BLaER1 treated with 17β-estradiol and CSF1 and Interleukin-3, amounts not matched to agents 10 nM and 100 nM (cell line): ENCODE data around the gene PITPNM1.

Source experiments
- H3K27ac ChIP-seq, 11 experiments: shearing (Covaris generic); formaldehyde crosslinking; 2 replicates each; pipeline ENCODE4 v1.8.1; 2022
- H3K27me3 ChIP-seq, 11 experiments: shearing (Covaris generic); formaldehyde crosslinking; 2 replicates each; pipeline ENCODE4 v1.8.1; 2022
- H3K36me3 ChIP-seq, 11 experiments: shearing (Covaris generic); formaldehyde crosslinking; 2 replicates each; pipeline ENCODE4 v1.8.1; 2022
- H3K4me1 ChIP-seq, 10 experiments: shearing (Covaris generic); formaldehyde crosslinking; 2 replicates each; pipeline ENCODE4 v1.8.1; 2022
- H3K4me2 ChIP-seq, 11 experiments: shearing (Covaris generic); formaldehyde crosslinking; 2 replicates each; pipeline ENCODE4 v1.8.1; 2022
- H3K4me3 ChIP-seq, 10 experiments: shearing (Covaris generic); formaldehyde crosslinking; 2 replicates each; pipeline ENCODE4 v1.8.1; 2022
- H3K9ac ChIP-seq, 11 experiments: shearing (Covaris generic); formaldehyde crosslinking; 2 replicates each; pipeline ENCODE4 v1.8.1; 2022
- H3K9me3 ChIP-seq, 11 experiments: shearing (Covaris generic); formaldehyde crosslinking; replicated peaks in 1 of 11; 2 replicates each; pipeline ENCODE4 v1.8.1; 2022
- H4K20me1 ChIP-seq, 11 experiments: shearing (Covaris generic); formaldehyde crosslinking; 2 replicates each; pipeline ENCODE4 v1.8.1; 2022
- Cebpa-rat ChIP-seq, 11 experiments: shearing (Covaris generic); IDR thresholded peaks; 2 replicates each; pipeline ENCODE4 v1.8.1; 2022

Gene PITPNM1

GRCh38 chr11:67451658-67451976, 53.5 kb downstream of the PITPNM1 start:
- H3K27me3 ChIP-seq: no peaks in the 10 kb centered on the region
- peak overlapping the region in 2 of 11 experiments; percentile 16 to 41; a peak in 1 of 22 replicates for H3K27ac ChIP-seq
- H3K9me3 ChIP-seq: no peaks in the 10 kb centered on the region
- H3K9ac ChIP-seq: peak overlapping the region in 6 of 11 experiments; percentile 3 to 65 (median 38); a peak in 5 of 22 replicates
- no peak for TF ChIP-seq Cebpa-rat (IDR thresholded peaks at IDR 0.05)
- H3K4me1 ChIP-seq: peaks cover 29 to 64% (median 45%) of the 10 kb centered on the region in 10 experiments
- H3K4me3 ChIP-seq: no peak overlapping the region
- H4K20me1 ChIP-seq: no peaks in the 10 kb centered on the region; a peak in 1 of 22 replicates
- no peaks in the 10 kb centered on the region for H3K36me3 ChIP-seq
- peak overlapping the region in 7 of 11 experiments; percentile 3 to 92 (median 9); a peak in 8 of 22 replicates for H3K4me2 ChIP-seq

GRCh38 chr11:67450796-67451657, 54.1 kb downstream of the PITPNM1 start:
- TF ChIP-seq Cebpa-rat (IDR thresholded peaks at IDR 0.05): no peak
- H3K4me2 ChIP-seq: peak overlapping the region in 9 of 11 experiments; percentile 3 to 92 (median 10); a peak in 12 of 22 replicates
- no peak overlapping the region for H3K4me3 ChIP-seq
- H4K20me1 ChIP-seq: no peaks in the 10 kb centered on the region; a peak in 1 of 22 replicates
- H3K9me3 ChIP-seq: no peaks in the 10 kb centered on the region
- no peaks in the 10 kb centered on the region for H3K27me3 ChIP-seq
- H3K27ac ChIP-seq: peak overlapping the region in 3 of 11 experiments; percentile 16 to 41 (median 18); a peak in 3 of 22 replicates
- peak overlapping the region in 5 of 11 experiments; percentile 21 to 65 (median 38); a peak in 8 of 22 replicates for H3K9ac ChIP-seq
- H3K36me3 ChIP-seq: no peaks in the 10 kb centered on the region
- peaks cover 35 to 69% (median 51%) of the 10 kb centered on the region in 10 experiments for H3K4me1 ChIP-seq

- Histone ChIP-seq H3K27ac (0 out of 22 replicates have a peak overlapping the region, but pooled peaks of 2 of the 11 experiments have one; percentile 2 to 17), H3K4me2 (peak overlapping the region in 9 of 11 experiments; percentile 11 to 92 (median 53); a peak in 14 of 22 replicates), H3K9me3 (no peaks in the 10 kb centered on the region), H3K9ac (no peak overlapping the region), H4K20me1 (no peaks in the 10 kb centered on the region; a peak in 1 of 22 replicates), H3K36me3 (no peaks in the 10 kb centered on the region), H3K27me3 (no peaks in the 10 kb centered on the region), H3K4me3 (no peak overlapping the region), H3K4me1 (peaks cover 52 to 87% (median 68%) of the 10 kb centered on the region in 10 experiments)
- TF ChIP-seq Cebpa-rat (IDR thresholded peaks at IDR 0.05): no peak
Measured at GRCh38 chr11:67449116-67449844, 55.9 kb downstream of the PITPNM1 start.

GRCh38 chr11:67448220-67448609, 56.9 kb downstream of the PITPNM1 start:
- peaks cover 59 to 90% (median 75%) of the 10 kb centered on the region in 10 experiments for H3K4me1 ChIP-seq

GRCh38 chr11:67445515-67445914, 59.6 kb downstream of the PITPNM1 start:
- Histone ChIP-seq H3K9me3 (no peaks in the 10 kb centered on the region), H3K27ac (no peak overlapping the region), H3K36me3 (peaks cover 0 to 21% (median 0%) of the 10 kb centered on the region in 11 experiments; a peak in 7 of 22 replicates), H3K9ac (0 out of 22 replicates have a peak overlapping the region, but pooled peaks of 1 of the 11 experiments have one; percentile 18), H3K4me1 (peaks cover 81 to 92% (median 86%) of the 10 kb centered on the region in 10 experiments), H4K20me1 (peaks cover 0 to 25% (median 8%) of the 10 kb centered on the region in 11 experiments; a peak in 12 of 22 replicates), H3K4me2 (peak overlapping the region; percentile 86 to 99 (median 90); a peak in 18 of 22 replicates), H3K27me3 (no peaks in the 10 kb centered on the region), H3K4me3 (no peak overlapping the region)
- no peak for TF ChIP-seq Cebpa-rat (IDR thresholded peaks at IDR 0.05)

More at GRCh38 chr11:67448220-67448609, 56.9 kb downstream of the PITPNM1 start:
- H3K4me3 ChIP-seq: no peak overlapping the region
- no peak for TF ChIP-seq Cebpa-rat (IDR thresholded peaks at IDR 0.05)
- no peaks in the 10 kb centered on the region for H3K9me3 ChIP-seq
- peak overlapping the region in 5 of 11 experiments; percentile 25 to 92 (median 50); a peak in 5 of 22 replicates for H3K4me2 ChIP-seq
- H3K9ac ChIP-seq: no peak overlapping the region
- no peaks in the 10 kb centered on the region; a peak in 1 of 22 replicates for H4K20me1 ChIP-seq
- no peaks in the 10 kb centered on the region for H3K27me3 ChIP-seq
- no peaks in the 10 kb centered on the region for H3K36me3 ChIP-seq
- H3K27ac ChIP-seq: no peak overlapping the region

- peaks cover 0 to 45% (median 0%) of the 10 kb centered on the region in 11 experiments; a peak in 9 of 22 replicates for H3K36me3 ChIP-seq
- peaks cover 86 to 97% (median 93%) of the 10 kb centered on the region in 10 experiments for H3K4me1 ChIP-seq
- TF ChIP-seq Cebpa-rat (IDR thresholded peaks at IDR 0.05): no peak
- H3K9me3 ChIP-seq: no peaks in the 10 kb centered on the region
- H3K9ac ChIP-seq: peak overlapping the region; percentile 64 to 83 (median 70)
- peak overlapping the region; percentile 46 to 74 (median 60); a peak in 19 of 22 replicates for H3K27ac ChIP-seq
- H4K20me1 ChIP-seq: peaks cover 0 to 53% (median 23%) of the 10 kb centered on the region in 11 experiments; a peak in 14 of 22 replicates
- H3K4me2 ChIP-seq: peak overlapping the region; percentile 88 to 99 (median 98)
- H3K27me3 ChIP-seq: no peaks in the 10 kb centered on the region
- peak overlapping the region; percentile 41 to 79 (median 66) for H3K4me3 ChIP-seq
Measured at GRCh38 chr11:67442504-67443404, 62.4 kb downstream of the PITPNM1 start.
